Measurements from ENCODE around the gene ZNF385B.
A peak's percentile ranks its signal among the peaks of the same experiment; 100 is the strongest.

The ZNF385B gene

DNA sequence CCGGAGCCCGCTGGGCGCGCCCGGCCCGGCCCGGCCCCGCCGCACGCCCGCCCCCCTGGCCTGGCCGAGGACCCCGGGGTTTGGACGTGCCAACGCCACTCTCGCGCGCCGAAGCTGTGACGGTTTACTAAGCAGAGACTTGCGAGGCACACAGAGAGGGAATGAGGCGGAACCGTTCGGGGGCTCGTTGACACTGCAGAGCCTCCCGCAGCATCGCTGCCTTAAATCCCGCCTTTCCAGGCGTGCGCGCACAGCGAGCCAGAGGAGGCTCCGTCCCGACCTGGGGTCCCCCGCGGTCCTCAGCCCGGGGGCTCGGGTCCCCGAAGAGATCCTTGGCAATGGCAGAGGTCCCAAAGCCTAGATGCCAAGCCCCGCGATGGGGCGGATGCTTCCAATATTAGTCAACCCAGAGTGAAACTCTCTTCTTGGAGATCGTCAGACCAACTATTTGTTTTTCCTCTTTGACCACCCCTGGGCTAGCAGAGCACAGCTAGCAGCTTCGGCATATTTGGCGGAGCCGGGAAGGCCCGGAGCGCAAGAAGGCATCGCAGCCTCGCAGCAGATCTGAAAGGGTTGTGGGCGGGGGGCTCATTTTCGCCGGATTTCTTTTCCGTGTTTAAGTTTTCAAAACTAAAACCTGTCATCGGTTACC, at the start of gene ZNF385B:
ZNF385B (minus strand) TSS at position 197 of the 652 bp plus-strand sequence.
- Histone ChIP-seq H3K4me3 (replicated peaks; ENCODE audit: low read depth, low read length) (peak within 1 kb of the TSS; percentile 26), H3K36me3 (ENCODE audit: control insufficient read depth, insufficient read depth, low read length) (no peaks in the 10 kb centered on the region), H3K27me3 (replicated peaks; ENCODE audit: control insufficient read depth, insufficient read depth, low read length) (no peaks in the 10 kb centered on the region)
- peak; percentile 7 for DNase-seq (ENCODE audit: extremely low read depth, insufficient read length)
- TF ChIP-seq CTCF (IDR thresholded peaks at IDR 0.05; ENCODE audit: insufficient read depth, low read length, poor library complexity, severe bottlenecking) = no peak

GRCh38 chr2:179910735-179911113, 49.3 kb upstream of the ZNF385B start:
- no peak for TF ChIP-seq CTCF (IDR thresholded peaks at IDR 0.05; ENCODE audit: insufficient read depth, low read length, poor library complexity, severe bottlenecking)
- DNase-seq (ENCODE audit: extremely low read depth, insufficient read length) = no peak
- no peak overlapping the region for H3K4me3 ChIP-seq (replicated peaks; ENCODE audit: low read depth, low read length)
- H3K36me3 ChIP-seq (ENCODE audit: control insufficient read depth, insufficient read depth, low read length) = no peaks in the 10 kb centered on the region
- H3K27me3 ChIP-seq (replicated peaks; ENCODE audit: control insufficient read depth, insufficient read depth, low read length) = no peaks in the 10 kb centered on the region

- DNase-seq (ENCODE audit: extremely low read depth, insufficient read length) = no peak
- no peak for TF ChIP-seq CTCF (IDR thresholded peaks at IDR 0.05; ENCODE audit: insufficient read depth, low read length, poor library complexity, severe bottlenecking)
These were observed 48.7 kb upstream of the ZNF385B start for GRCh38 chr2:179909845-179910734.

DNA sequence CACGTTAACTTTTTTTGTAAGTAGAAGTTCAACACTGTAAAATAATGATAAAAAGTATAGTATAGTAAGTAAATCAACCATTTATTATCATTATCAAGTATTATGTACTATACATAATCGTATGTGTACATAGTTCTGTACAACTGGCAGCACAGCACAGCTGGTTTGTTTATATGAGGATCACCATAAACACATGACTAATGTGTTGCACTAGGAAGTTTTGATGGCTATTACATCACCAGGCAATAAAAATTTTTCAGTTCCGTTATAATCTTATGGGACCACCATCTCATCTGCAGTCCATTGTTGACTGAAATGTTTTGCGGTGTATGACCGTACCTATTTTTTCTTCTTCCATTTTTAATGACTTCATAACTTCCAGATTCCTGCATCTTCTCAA, 39.2 kb upstream of the ZNF385B start:
- no peak for DNase-seq (ENCODE audit: extremely low read depth, insufficient read length)
- Histone ChIP-seq H3K4me3 (replicated peaks; ENCODE audit: low read depth, low read length) (no peak overlapping the region), H3K36me3 (ENCODE audit: control insufficient read depth, insufficient read depth, low read length) (no peaks in the 10 kb centered on the region), H3K27me3 (replicated peaks; ENCODE audit: control insufficient read depth, insufficient read depth, low read length) (no peaks in the 10 kb centered on the region)
- TF ChIP-seq CTCF (IDR thresholded peaks at IDR 0.05; ENCODE audit: insufficient read depth, low read length, poor library complexity, severe bottlenecking) = no peak

More at GRCh38 chr2:179909845-179910734, 48.7 kb upstream of the ZNF385B start:
- Histone ChIP-seq H3K27me3 (replicated peaks; ENCODE audit: control insufficient read depth, insufficient read depth, low read length) (no peaks in the 10 kb centered on the region), H3K4me3 (replicated peaks; ENCODE audit: low read depth, low read length) (no peak overlapping the region), H3K36me3 (ENCODE audit: control insufficient read depth, insufficient read depth, low read length) (no peaks in the 10 kb centered on the region)

- DNase-seq (ENCODE audit: extremely low read depth, insufficient read length) = no peak
- no peaks in the 10 kb centered on the region for H3K36me3 ChIP-seq (ENCODE audit: control insufficient read depth, insufficient read depth, low read length)
These were observed 38.3 kb upstream of the ZNF385B start for GRCh38 chr2:179899666-179900065.

More at GRCh38 chr2:179899666-179900065, 38.3 kb upstream of the ZNF385B start:
- no peak for TF ChIP-seq CTCF (IDR thresholded peaks at IDR 0.05; ENCODE audit: insufficient read depth, low read length, poor library complexity, severe bottlenecking)
- Histone ChIP-seq H3K27me3 (replicated peaks; ENCODE audit: control insufficient read depth, insufficient read depth, low read length) (no peaks in the 10 kb centered on the region), H3K4me3 (replicated peaks; ENCODE audit: low read depth, low read length) (no peak overlapping the region)
